Activated CD8-positive, alpha-beta memory T cell treated with anti-CD3 and anti-CD28 coated beads for 48 hours (primary cell): ENCODE data around the gene SLC9A3.

Source experiments
- DNase-seq, 3 experiments: peaks; one replicate each; pipeline ENCODE4 v3.0.0-alpha.2; 2020; ENCODE audit warnings: low read depth in 2 of 3, low spot score in 2 of 3

Gene SLC9A3

DNA sequence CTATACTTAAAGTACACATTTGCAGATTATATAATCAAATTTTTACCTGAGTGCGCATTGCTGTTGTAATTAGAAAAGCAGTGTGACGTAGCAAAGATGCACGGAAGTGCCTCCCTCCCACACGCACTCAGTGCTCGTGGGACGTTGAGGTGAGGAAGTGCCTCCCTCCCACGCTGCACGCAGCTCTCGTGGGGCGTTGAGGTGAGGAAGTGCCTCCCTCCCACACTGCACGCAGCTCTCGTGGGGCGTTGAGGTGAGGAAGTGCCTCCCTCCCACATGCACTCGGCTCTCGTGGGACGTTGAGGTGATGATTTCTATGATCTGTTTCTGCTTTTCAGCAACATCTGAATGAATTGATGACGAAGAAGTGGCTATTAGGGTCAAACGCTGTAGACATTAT is 60.3 kb downstream of the SLC9A3 start:
- no peak for DNase-seq

DNA sequence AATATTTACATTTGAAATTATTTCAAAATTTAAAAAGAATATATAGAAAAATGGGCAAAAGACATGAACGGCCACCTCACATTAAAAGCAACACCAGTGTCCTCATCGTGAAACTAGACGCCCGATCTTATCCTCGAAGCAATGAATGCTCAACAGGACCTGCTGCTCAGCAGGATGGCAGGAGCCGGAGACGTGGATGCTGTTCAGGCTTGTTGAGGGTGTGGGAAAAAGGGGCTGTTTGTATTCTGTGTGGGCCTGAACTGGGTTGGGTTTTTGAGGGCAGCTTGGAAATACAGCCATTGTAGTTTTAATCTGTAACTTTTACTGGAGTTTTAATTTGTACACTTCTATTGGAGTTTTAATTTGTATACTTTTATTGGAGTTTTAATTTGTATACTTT is 60.9 kb downstream of the SLC9A3 start:
- DNase-seq = no peak

DNA sequence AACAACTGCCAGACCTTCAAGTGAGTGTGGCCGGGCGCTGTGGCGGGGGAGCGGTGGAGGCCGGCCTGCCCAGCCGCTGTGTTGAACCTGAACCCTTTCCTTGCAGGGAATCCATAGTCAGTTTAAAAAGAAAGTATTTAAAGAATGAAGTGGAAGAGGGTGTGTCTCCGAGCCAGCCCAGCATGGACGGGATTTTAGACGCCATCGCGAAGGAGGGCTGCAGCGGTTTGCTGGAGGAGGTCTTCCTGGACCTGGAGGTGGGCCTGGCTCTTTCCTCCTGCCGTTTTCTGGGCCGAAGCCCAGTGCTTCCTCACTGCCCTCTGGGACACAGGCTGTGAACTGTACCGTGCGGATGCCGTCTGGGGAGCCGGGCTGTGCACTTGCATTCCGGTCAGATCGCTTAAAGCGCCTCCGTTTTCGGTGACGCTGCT is 62.2 kb downstream of the SLC9A3 start:
- no peak for DNase-seq

DNA sequence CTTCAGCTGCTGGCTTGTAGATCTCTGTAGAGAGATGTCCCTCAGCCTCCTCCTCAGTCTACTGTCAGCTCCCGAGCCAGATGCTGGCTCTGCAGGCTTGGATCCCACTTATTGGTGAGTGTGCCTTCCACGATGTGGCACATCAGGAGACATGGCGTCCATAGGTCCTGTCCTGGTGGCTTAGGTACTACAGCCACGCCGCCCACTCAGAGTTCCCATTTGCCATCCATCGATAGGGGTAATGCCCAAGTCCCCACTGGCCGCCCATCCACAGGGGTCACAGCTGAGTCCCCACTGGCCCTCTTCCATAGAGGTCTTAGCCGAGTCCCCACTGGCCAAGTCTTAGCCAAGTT is 64.0 kb downstream of the SLC9A3 start:
- no peak for DNase-seq

DNA sequence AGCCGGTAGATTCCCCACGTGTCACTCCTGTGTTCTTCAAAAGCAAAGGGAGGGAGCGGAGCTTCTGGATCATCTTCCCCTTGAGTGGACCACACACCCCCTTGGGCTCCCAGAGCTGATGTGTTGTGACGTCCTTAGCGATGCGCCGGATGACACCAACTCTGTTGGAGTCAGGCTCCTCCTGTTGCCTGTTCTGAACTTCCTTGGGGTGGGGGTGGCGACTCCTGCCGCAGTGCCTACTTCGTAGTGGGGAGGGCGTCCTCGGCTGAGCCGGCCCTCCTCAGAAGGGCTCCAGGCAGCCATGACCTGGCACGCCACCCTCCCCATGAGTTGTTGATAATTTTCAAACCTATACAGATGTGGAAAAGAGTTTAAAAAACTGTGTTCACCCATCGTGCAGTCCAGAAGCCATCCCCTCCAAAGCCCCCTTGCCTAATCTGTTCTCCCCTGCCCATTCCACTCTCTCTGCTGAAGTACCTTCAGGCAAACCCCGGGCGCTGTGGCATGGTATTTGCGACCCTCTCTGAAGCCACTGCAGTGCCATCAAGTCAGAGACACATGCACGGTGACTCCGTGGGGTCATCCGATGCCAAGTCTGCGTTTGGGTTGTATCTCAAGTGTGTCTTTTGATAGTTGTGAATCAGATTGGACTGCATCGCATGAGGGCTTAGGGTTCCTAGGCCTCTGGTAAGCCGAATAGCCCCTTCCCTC is 64.5 kb downstream of the SLC9A3 start:
- no peak for DNase-seq

DNA sequence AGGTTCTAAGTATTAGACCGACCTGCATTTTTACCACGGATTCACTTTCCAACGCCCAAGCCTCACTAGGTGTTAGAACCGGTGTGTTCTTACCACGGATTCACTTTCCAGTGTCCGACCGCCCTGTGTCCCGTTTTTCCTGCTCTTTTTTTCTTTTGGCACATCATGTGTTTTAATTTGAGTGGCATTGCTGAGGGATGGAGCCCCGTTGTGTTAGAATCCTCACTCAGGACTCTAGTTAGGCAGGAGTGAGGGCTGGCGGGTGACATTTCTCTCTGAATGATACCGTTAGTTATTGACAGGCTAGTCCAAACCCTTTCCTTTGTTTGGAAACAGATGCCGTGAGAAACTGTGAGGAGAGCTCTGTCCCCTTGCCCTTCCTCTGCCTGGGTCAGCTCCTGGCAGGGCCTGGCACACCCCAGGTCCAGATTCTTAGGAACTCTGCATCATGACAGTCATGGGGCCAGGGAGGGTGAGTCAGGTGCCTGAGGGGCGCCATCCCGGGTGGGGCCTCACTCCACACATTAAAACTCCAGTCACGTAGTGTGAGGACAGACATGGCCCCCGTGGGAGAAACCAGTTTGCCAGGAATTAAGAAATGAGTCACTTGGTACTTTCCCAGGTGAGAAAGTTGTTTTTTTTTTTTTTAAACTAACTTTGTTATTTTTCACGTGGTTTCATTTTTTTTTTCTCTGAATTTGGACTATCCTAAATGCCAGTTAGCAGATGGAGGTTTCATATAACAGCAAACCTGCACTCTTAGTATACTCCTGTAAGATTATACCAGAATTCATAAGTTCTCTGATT is 65.5 kb downstream of the SLC9A3 start:
- peak in 1 of 3 experiments; percentile 36 for DNase-seq

GRCh38 chr5:457195-457961 is 66.9 kb downstream of the SLC9A3 start:
- DNase-seq = no peak

- DNase-seq = no peak
Observed at GRCh38 chr5:456351-457194, 67.7 kb downstream of the SLC9A3 start.

DNA sequence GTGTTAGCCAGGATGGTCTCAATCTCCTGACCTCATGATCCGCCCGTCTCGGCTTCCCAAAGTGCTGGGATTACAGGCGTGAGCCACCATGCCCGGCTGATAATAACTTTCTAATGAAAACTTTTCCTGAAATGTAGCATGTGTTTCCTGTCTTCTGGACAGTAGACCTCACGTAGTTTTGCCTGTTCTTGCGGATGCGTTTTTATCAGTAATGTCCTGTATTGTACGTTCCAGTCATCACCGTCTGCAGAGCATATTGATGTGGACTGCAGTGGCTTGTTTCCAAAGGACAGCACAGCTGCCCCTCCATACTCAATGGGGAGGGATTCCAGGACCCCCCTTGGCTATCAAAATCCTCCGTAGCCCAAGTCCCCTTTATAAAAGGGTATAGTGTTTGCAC is 68.4 kb downstream of the SLC9A3 start:
- DNase-seq = no peak

- no peak for DNase-seq
Observed at GRCh38 chr5:454936-455335, 69.3 kb downstream of the SLC9A3 start.

- DNase-seq = no peak
Observed at GRCh38 chr5:453725-454481, 70.3 kb downstream of the SLC9A3 start.

DNA sequence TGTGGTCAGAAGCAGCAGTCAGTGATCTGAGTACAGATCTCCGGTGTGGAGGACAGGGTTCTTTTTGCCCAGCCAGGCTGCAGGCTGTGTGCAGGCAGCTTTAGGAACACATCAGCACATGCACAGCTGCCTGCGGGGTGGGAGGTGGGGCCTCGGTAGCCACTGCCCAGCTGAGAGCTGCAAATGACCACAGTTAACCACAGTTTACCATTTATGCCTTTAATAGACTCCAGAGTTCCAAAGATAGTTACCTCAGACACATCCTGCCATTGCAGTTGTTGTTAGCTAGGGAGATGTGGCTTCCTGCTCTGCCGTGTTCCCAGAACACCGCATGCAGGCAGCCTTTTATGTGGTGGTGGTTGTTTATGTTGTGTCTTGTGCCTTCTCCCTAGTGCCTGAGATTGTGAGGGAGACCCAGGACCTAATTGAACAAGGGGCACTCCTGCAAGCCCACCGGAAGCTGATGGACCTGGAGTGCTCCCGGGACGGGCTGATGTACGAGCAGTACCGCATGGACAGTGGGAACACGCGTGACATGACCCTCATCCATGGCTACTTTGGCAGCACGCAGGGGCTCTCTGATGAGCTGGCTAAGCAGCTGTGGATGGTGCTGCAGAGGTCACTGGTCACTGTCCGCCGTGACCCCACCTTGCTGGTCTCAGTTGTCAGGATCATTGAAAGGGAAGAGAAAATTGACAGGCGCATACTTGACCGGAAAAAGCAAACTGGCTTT is 71.1 kb downstream of the SLC9A3 start:
- DNase-seq = no peak

DNA sequence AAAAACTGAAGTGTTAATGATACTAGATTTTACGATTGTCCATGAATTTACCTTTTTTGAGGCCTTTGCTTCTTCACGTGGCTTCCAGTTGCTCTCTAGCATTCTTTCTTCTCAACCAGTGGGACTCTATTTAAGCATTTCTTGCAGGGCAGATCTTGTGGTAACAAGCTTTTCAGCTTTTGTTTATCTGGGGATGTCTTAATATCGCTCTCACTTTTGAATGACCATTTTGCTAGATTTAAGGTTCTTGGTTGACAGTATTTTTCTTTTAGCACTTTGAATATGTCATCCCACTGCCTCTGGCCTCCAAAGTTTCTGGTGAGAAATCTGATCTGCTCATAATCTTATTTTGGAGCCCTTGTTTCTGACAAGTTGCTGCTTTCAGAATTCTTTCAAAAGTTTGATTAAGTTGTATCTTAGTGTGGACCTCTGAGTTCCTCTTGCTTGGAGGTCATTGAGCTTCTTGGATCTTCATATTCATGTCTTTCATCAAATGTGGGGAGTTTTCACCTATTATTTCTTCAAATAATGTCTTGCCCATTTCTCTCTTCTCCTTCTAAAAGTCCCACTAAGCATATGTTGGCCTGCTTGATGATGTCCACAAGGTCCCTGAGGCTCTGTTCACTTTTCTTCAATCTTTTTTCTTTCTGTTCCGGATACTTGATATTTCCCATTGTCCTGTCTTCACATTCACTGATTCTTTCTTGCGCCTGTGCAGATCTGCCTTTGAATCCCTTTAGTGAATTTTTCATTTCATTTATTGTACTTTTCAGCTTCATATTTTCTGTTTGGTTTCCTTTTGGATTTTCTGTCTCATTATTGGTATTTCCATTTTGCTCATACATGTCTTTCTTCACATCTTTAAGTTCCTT is 72.4 kb downstream of the SLC9A3 start:
- no peak for DNase-seq

GRCh38 chr5:449151-449550 is 75.1 kb downstream of the SLC9A3 start:
- DNase-seq = no peak

GRCh38 chr5:448766-449090 is 75.5 kb downstream of the SLC9A3 start:
- DNase-seq = no peak

DNA sequence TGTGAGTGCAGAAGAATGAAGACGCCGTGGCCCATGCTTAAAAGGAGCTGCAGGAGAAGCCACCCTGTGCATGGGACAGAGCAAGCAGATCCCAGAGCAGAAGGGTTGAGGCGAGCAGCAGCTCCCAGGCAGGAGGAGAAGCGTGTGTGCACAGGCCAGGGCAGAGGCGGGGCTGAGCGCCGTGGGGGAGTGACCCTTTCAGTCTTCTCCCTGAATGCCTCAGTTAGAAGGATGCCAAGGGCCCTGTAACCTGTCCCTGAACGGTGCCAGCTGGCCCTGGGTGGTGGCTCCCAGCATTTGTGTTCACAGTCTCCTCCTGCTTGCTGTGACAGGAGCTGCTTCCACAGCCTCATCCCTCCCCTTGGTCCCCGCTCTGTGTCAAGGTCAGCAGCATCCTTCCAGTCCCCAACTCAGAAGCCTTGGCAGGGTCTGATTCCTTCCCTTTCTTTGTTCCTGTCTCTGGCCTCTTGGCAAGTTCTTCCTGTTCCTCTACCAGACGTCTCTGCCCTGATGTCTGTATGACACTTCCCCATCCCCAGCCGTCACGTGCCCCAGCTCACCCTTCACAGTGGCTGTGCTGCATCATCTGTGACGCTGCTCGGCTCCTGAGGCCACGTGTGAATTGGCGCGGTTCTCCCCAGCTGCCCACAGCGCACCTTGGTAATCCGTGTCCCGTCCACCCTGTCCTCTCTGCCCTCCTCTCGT is 76.0 kb downstream of the SLC9A3 start:
- no peak for DNase-seq

DNA sequence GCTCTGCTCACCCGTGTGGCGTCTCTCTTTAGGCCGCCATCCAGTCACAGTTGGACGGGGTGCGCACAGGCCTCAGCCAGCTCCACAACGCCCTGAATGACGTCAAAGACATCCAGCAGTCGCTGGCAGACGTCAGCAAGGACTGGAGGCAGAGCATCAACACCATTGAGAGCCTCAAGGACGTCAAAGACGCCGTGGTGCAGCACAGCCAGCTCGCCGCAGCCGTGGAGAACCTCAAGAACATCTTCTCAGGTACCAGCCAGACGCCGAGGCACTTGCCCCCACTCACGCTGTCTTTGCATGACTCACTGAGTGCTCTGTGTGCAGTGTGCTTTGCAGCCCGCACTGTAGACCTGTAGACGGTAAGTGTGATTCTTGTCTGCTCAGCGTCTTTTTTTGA is 76.7 kb downstream of the SLC9A3 start:
- DNase-seq = no peak

GRCh38 chr5:446883-447263 is 77.4 kb downstream of the SLC9A3 start:
- no peak for DNase-seq
